ENCODE measurements around the gene HSFX3. TPM values are rescaled to one million over a fixed set of nuclear protein-coding genes. Genes with fewer than 3 reads are reported as not detected.

HSFX3 gene, protein sequence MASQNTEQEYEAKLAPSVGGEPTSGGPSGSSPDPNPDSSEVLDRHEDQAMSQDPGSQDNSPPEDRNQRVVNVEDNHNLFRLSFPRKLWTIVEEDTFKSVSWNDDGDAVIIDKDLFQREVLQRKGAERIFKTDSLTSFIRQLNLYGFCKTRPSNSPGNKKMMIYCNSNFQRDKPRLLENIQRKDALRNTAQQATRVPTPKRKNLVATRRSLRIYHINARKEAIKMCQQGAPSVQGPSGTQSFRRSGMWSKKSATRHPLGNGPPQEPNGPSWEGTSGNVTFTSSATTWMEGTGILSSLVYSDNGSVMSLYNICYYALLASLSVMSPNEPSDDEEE
- not detected in 5 replicates for total RNA-seq (2022; extraction: Qiagen RNA extraction; ENCODE audit: low read depth)

DNA sequence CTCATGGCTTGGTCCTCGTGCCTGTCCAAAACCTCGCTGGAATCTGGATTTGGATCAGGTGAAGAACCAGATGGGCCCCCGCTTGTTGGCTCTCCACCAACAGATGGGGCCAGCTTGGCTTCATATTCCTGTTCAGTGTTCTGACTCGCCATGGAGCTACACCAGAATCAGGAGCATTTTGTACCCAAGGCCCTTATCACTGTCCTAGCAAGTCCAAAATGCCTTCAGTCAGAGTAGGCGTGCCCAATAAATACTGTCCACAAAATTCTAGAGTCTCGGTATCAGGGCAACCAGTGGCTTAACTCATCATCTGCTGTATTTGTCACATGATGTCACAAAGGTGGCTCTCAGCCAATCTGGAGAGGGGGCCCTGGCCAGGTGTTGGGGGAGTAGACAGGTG is at the start of gene HSFX3:
Gene HSFX3 (minus strand): TSS at position 224 of the 400 bp plus-strand sequence. CDS start 72 bp downstream, at position 152.

DNA sequence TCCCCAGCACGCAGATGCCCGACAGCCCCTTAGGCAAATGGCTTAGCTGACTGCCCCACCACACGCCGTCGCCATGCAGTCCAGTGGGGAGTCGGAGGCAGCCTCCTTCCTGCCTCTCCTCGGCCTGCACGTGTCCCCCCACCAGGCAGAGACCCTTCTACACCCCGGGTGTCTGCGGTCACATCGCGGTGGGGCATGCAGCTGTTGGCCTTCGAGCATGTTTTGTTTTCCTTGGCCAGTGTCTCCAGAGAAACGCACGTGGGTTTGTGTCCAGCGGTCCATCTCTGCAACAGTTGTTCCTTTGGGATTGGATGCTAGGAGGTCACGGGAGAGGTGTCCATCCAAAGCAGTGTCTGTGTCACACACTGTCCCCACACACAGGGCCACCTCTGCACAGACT is 45.5 kb upstream of the HSFX3 start, which contains the start of gene HSFX2:
Gene HSFX2 (minus strand): TSS at position 101 of the 400 bp plus-strand sequence. CDS start 614 bp downstream, outside the sequence.

DNA sequence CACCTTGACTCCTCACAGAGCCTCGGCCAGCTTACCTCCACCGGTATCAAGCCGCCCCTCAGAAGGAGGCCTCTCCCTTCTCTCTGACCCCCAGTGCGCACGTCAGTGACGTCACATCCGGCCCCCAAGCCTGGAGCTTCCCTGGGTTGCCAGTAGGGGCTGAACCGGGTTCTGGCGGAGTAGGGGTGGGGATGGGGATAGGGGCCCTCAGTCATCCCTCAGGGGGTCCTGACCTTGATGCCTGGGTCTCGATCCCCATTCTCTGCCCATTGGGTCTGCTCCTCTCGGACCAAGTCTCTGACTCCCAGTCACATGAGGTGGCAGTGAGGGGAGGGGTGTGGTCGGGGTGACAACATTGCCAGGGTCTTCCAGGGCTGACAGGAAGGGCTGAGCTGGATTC is 37.6 kb upstream of the HSFX3 start, which contains the start of gene MAGEA9B:
Gene MAGEA9B (minus strand): TSS at position 101 of the 400 bp plus-strand sequence. CDS start 4,280 bp downstream, outside the sequence.

DNA sequence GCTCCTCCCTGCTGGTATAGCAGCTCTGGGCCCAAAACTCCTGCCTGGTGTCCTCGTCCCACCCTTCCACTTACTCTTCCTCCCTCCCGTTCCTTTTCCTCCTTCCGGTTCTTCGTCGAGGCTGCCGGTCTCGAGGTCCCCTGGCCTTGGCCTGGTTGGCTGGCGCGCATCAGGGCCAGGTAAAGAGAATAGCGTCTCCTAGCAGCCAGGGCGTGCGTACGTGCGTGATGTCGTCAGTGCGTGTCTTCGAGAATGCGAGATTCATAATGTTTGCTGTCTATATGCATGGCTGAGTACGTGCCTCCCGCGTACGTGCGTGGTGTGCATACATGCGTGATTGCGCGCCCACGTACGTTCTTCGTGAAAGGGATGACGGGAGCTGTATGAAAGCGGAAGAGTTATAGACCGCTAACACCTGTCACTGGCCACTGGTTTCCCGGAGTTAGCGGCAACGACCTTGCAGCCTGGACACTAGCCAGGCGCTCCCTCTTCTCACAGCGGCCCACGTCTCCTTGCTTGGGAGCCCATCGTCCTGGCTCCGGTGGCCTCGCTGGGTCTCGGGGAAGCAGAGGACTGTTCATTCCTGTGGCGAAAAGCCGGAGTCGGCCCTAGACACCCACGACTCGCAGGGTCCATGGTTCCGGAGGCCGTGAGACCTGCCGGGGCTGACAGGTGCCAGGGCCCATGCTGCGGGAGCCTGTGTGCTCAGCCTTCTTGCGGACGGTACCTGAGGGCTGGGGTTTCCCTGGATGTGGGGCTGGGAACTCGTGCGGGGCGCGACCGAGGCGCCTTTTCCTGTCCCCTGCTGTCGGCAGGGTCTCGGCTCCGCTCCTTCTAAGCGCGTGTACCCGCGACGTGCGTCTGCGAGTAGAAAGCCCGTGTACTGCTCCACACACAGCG is 8.9 kb downstream of the HSFX3 start, which contains the start of gene EOLA1:
Gene EOLA1 (plus strand): TSS at position 392 of the 900 bp plus-strand sequence. CDS start 4,619 bp downstream, outside the sequence.

DNA sequence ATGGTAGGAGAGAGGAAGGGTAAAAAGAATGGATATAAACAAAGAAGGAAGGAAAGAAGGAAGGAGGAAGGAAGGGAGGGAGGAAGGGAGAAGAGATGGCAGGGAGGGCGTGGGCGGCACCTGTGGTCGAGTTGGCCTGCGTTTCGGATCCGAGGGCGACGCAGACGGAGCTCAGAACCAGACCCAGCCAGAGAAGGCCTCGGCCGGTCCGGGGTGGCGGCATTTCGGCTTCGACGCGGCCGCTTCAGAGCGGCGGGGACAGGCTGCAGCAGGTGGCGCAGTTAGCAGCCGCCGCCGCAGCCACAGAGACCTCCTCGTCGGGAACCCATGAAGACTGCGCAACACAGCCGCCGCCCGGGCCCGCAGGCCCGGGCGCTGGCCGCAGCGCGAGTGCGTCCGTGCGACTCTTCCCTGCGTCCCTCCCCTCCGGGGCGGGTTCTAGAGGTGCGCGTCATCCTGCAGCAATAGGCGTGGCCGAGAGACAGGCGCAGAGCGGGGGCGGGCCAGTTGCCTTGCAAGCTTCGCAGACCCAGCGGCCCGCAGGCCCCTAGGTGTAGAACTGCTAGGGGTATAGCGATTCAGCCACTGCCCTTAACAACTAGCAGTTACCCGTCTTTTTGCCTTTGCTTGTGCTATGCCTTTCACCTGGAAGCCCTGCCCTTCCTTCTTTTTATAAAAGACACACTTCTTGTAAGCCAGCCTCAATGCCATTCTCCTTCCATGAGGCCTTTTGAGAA is 44.6 kb downstream of the HSFX3 start, which contains the start of gene IDS:
Gene IDS (minus strand): TSS at position 392 of the 737 bp plus-strand sequence. CDS start 169 bp downstream, at position 223.

Other genes starting within 250 kb of the HSFX3 start
- 72.7 to 106 TPM (median 96.9 TPM) in 5 replicates for gene IDS, start 44.6 kb downstream of the HSFX3 start, total RNA-seq (2022; extraction: Qiagen RNA extraction; ENCODE audit: low read depth)
- gene EOLA1, start 8.9 kb downstream of the HSFX3 start, total RNA-seq (2022; extraction: Qiagen RNA extraction; ENCODE audit: low read depth), result 18.8 to 24.6 TPM (median 22.5 TPM) in 5 replicates
- gene MAGEA9B, start 37.5 kb upstream of the HSFX3 start, total RNA-seq (2022; extraction: Qiagen RNA extraction; ENCODE audit: low read depth), result not detected in 5 replicates
- 0.20 to 0.30 TPM in 2 of 5 replicates, not detected in the others for gene HSFX2, start 45.4 kb upstream of the HSFX3 start, total RNA-seq (2022; extraction: Qiagen RNA extraction; ENCODE audit: low read depth)
- 25.0 to 29.4 TPM (median 26.9 TPM) in 5 replicates for gene TMEM185A, start 81.9 kb upstream of the HSFX3 start, total RNA-seq (2022; extraction: Qiagen RNA extraction; ENCODE audit: low read depth)
- not detected in 5 replicates for gene MAGEA11, start 162.1 kb upstream of the HSFX3 start, total RNA-seq (2022; extraction: Qiagen RNA extraction; ENCODE audit: low read depth)
- gene HSFX1, start 224.1 kb upstream of the HSFX3 start, total RNA-seq (2022; extraction: Qiagen RNA extraction; ENCODE audit: low read depth), result 0.13 to 0.44 TPM (median 0.43 TPM) in 5 replicates
- not detected in 5 replicates for gene MAGEA9, start 232.0 kb upstream of the HSFX3 start, total RNA-seq (2022; extraction: Qiagen RNA extraction; ENCODE audit: low read depth)

Data from A549 treated with ZK216348 at 1 μM for 4 hours (cell line).